Measurements from ENCODE around the gene IL10RB. TPM values are rescaled to one million over a fixed set of nuclear protein-coding genes. Genes with fewer than 3 reads are reported as not detected.

IL10RB gene
- total RNA-seq, 4 donors from 2014 or later: 20.5 to 53.1 (median 21.4) TPM

DNA sequence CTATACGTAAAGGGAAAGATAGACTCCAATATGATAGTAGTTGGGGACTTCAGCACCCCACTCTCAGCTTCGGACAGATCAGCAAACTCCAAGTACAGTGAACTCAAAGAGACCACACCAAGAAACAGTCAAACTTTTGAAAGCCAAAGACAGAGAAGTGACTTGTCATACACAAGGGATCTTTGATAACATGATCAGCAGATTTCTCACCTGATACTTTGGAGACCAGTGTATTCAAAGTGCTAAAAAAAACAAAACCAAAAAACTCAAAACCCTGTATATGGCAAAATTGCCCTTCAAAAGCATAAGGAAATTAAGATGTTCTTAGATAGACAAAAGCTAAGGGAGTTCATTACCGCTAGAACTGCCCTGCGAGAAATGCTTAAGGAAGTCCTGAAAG is 68.0 kb downstream of the IL10RB start:
- TF ChIP-seq POLR2A (IDR thresholded peaks at IDR 0.05): no peak
- TF ChIP-seq, protein P1, sequence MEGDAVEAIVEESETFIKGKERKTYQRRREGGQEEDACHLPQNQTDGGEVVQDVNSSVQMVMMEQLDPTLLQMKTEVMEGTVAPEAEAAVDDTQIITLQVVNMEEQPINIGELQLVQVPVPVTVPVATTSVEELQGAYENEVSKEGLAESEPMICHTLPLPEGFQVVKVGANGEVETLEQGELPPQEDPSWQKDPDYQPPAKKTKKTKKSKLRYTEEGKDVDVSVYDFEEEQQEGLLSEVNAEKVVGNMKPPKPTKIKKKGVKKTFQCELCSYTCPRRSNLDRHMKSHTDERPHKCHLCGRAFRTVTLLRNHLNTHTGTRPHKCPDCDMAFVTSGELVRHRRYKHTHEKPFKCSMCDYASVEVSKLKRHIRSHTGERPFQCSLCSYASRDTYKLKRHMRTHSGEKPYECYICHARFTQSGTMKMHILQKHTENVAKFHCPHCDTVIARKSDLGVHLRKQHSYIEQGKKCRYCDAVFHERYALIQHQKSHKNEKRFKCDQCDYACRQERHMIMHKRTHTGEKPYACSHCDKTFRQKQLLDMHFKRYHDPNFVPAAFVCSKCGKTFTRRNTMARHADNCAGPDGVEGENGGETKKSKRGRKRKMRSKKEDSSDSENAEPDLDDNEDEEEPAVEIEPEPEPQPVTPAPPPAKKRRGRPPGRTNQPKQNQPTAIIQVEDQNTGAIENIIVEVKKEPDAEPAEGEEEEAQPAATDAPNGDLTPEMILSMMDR (IDR thresholded peaks at IDR 0.05): no peak
- Histone ChIP-seq H3K27me3 (no peaks in the 10 kb centered on the region), H3K4me1 (no peaks in the 10 kb centered on the region), H3K9me3 (no peaks in the 10 kb centered on the region), H3K4me3 (replicated peaks in 1 of 3) (no peak overlapping the region), H3K27ac (no peak overlapping the region), H3K36me3 (no peaks in the 10 kb centered on the region)
- intact Hi-C loops (cut with DNase I): no loop called here
- no peak for DNase-seq
- WGBS, 2 donors: 71 to 83% methylated on average over 4 of the region's 4 CpGs

DNA sequence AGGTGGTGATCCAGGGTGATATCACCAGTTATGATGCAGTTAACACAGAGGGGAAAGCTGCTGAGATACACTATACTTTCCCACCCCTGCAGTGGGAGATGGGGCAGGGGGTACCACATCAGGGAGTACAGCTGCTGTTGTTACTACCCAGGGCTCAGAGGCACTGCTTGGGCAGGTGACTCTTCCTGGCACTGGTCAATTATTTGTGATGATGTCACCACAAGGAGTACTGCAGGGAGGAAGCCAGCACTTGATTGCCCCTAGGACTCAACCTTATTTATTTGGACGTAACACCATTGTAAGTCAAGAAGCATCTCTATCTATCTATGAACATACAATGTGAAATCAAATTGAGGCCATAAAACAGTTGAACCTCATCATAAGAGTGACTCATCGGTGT is 68.7 kb downstream of the IL10RB start:
- H3K4me3 ChIP-seq (replicated peaks in 1 of 3): no peak overlapping the region
- H3K9me3 ChIP-seq: no peaks in the 10 kb centered on the region
- H3K27ac ChIP-seq: no peak overlapping the region
- H3K4me1 ChIP-seq: no peaks in the 10 kb centered on the region
- intact Hi-C loops (cut with DNase I): no loop called here
- DNase-seq: no peak
- WGBS, 2 donors: 91 to 95% methylated on average over 2 of the region's 2 CpGs
- no peak for TF ChIP-seq POLR2A (IDR thresholded peaks at IDR 0.05)
- TF ChIP-seq, protein P1 (IDR thresholded peaks at IDR 0.05): no peak
- H3K36me3 ChIP-seq: no peaks in the 10 kb centered on the region
- H3K27me3 ChIP-seq: no peaks in the 10 kb centered on the region

DNA sequence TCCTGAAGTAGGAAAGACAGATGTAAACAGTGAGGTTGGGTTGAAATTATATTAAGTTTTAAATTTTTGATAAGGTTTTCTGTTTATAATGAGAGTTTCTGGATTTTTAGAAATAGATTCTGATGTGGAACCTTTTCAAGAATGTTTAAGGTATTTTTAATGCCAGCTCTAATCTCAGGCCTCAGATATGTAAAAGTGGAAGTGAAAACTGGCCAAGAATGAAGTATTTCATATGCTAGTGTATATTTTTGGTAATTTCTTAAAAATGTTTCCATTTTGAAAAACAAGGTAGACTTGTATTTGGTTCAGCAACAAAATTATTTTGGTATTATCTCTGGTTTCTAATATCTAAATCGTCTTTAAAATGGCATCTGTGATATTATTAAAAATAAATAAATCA is 73.0 kb downstream of the IL10RB start:
- peaks cover 0 to 2% of the 10 kb centered on the region in 2 donors for H3K36me3 ChIP-seq
- no peaks in the 10 kb centered on the region for H3K4me1 ChIP-seq
- 95 to 97% methylated on average over 1 of the region's 1 CpG for WGBS, 2 donors
- no peak overlapping the region for H3K27ac ChIP-seq
- no peaks in the 10 kb centered on the region for H3K27me3 ChIP-seq
- intact Hi-C loops (cut with DNase I): no loop called here
- H3K4me3 ChIP-seq (replicated peaks in 1 of 3): no peak overlapping the region
- no peak for DNase-seq
- no peaks in the 10 kb centered on the region for H3K9me3 ChIP-seq
- TF ChIP-seq, protein P1 (IDR thresholded peaks at IDR 0.05): no peak
- TF ChIP-seq POLR2A (IDR thresholded peaks at IDR 0.05): no peak

DNA sequence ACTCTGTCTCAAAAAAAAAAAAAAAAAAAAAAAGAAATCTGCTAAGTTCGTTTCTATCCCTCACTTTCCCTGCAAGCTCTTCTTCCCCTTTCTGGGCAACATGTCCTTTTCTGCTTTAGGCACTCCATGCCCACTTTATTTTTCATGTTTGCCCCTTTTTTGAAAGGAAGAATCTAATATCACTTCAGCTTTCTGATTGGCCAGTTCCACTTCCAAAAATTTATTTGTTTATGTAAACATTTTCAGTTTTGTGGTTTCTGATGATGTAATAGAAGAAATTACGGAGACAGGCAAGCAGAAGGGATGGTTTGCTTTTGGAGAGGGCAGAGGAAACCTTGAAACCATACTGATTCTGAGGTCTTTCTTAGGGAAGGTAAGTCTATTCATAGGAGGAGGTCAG is 73.8 kb downstream of the IL10RB start:
- H3K36me3 ChIP-seq: peaks cover 0 to 2% of the 10 kb centered on the region in 2 donors
- H3K4me3 ChIP-seq (replicated peaks in 1 of 3): no peak overlapping the region
- H3K27ac ChIP-seq: no peak overlapping the region
- no peak for DNase-seq
- peaks cover 3 to 5% of the 10 kb centered on the region in 2 donors for H3K4me1 ChIP-seq
- H3K9me3 ChIP-seq: no peaks in the 10 kb centered on the region
- TF ChIP-seq, protein P1 (IDR thresholded peaks at IDR 0.05): no peak
- TF ChIP-seq POLR2A (IDR thresholded peaks at IDR 0.05): no peak
- WGBS, 2 donors: 67 to 73% methylated on average over 2 of the region's 2 CpGs
- no peaks in the 10 kb centered on the region for H3K27me3 ChIP-seq
- intact Hi-C loops (cut with DNase I): no loop called here

DNA sequence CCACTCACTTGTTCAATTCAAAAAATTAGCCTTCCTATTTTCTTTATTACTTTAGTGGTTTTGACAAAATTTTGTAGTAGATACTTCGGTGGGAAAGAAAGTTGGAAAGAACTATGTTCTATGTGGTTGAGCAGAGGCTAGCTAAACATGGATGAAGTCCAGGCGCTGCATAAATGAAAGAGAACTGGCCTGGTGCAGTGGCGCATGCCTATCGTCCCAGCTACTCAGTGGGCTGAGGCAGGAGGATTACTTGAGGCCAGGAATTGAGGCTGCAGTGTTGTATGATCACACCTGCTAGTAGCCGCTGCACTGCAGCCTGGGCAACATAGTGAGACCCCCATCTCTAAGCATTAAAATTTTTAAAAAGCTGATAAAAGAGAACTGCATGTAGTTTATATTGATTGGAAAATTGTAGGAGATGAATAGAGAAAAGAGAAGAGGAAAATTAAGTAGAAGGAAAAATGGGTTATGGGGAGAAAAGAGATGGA is 79.6 kb downstream of the IL10RB start:
- peaks cover 15 to 27% of the 10 kb centered on the region in 2 donors for H3K4me1 ChIP-seq
- no peaks in the 10 kb centered on the region for H3K27me3 ChIP-seq
- DNase-seq: peak; percentile 74 to 84
- H3K36me3 ChIP-seq: peaks cover 0 to 6% of the 10 kb centered on the region in 2 donors
- no peaks in the 10 kb centered on the region for H3K9me3 ChIP-seq
- no peak overlapping the region for H3K4me3 ChIP-seq (replicated peaks in 1 of 3)
- H3K27ac ChIP-seq: peak overlapping the region; percentile 53 to 75 (median 65)
- WGBS, 2 donors: 59 to 67% methylated on average over 5 of the region's 5 CpGs
- TF ChIP-seq, protein P1 (IDR thresholded peaks at IDR 0.05): no peak
- no peak for TF ChIP-seq POLR2A (IDR thresholded peaks at IDR 0.05)
- intact Hi-C loops (cut with DNase I): no loop called here

Other genes with a start within 250 kb of the IL10RB start
- gene OLIG2, start 240.4 kb upstream of the IL10RB start, total RNA-seq: under 1 TPM in 1 of 4 donors, not detected in 3; 0.11 TPM
- gene OLIG1, start 196.2 kb upstream of the IL10RB start, total RNA-seq: not detected
- 10 to 100 TPM in 1 of 4 donors, 1 to 10 TPM in 3; 6.6 to 11.0 (median 7.8) TPM for gene IFNAR2, start 36.4 kb upstream of the IL10RB start, total RNA-seq
- gene IFNAR1, start 58.6 kb downstream of the IL10RB start, total RNA-seq: 10 to 100 TPM; 37.0 to 51.2 (median 42.4) TPM
- 100 to 1,000 TPM in 1 of 4 donors, 10 to 100 TPM in 3; 64.9 to 100 (median 79.0) TPM for gene IFNGR2, start 137.0 kb downstream of the IL10RB start, total RNA-seq
- 100 to 1,000 TPM; 202 to 399 (median 295) TPM for gene TMEM50B, start 213.6 kb downstream of the IL10RB start, total RNA-seq
- gene DNAJC28, start 225.3 kb downstream of the IL10RB start, total RNA-seq: 10 to 100 TPM in 1 of 4 donors, 1 to 10 TPM in 3; 5.6 to 12.3 (median 9.3) TPM